Right renal pelvis (tissue), 4 donors: ENCODE data around the gene AGPAT2. TPM values are rescaled to one million over a fixed set of nuclear protein-coding genes. Genes with fewer than 3 reads are reported as not detected.
"Not testable (repeated sequence)": the region's sequence is repeated elsewhere in the genome, so short reads cannot be mapped to it uniquely, and the experiment has no call there.

Experiments used
- DNase-seq, 4 donors: peaks; one replicate each; pipeline ENCODE4 v3.0.0-alpha.2; 2013; ENCODE audit warnings: low read depth in 4 of 4, low spot score in 3 of 4, missing footprints in 1 of 4
- polyA plus RNA-seq, 4 donors: library from polyadenylated mRNA; unstranded; fragments of 120-200 nt; gene quantifications; one replicate each; pipeline ENCODE4 v1.2.1, GENCODE V29; 2013; ENCODE audit not compliant: insufficient read length in 4 of 4

Gene AGPAT2
- polyA plus RNA-seq, 4 donors = 42.2 to 61.6 (median 43.2) TPM

GRCh38 chr9:136720898-136721338 lies 33.7 kb upstream of the AGPAT2 start:
- no peak for DNase-seq

- no peak for DNase-seq
Measured at GRCh38 chr9:136720251-136720897, 33.1 kb upstream of the AGPAT2 start.

- DNase-seq = no peak
Measured at GRCh38 chr9:136719195-136719880, 32.1 kb upstream of the AGPAT2 start.

GRCh38 chr9:136718345-136719194 lies 31.3 kb upstream of the AGPAT2 start:
- DNase-seq = no peak

- DNase-seq = no peak
Measured at GRCh38 chr9:136717399-136717798, 30.1 kb upstream of the AGPAT2 start.

DNA sequence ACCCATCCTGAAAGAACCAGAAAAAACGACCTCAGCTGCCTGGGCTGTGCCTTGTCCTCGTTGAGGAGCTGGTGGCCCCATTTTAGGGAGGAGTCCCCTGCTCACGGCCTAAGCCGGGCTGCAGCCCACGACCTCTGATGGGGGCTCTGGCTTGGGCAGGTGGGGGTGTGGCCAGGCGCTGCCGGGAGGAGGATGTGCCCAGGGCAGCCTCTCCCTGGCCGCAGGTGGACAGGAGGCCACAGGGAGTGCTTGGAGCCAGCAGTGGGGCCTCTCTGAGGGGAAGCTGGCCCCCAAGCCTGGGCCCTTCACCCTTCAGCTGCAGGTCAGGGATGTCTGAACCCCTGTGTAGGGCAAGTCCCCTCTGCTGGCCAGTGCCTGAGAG lies 27.6 kb upstream of the AGPAT2 start:
- DNase-seq = no peak

DNA sequence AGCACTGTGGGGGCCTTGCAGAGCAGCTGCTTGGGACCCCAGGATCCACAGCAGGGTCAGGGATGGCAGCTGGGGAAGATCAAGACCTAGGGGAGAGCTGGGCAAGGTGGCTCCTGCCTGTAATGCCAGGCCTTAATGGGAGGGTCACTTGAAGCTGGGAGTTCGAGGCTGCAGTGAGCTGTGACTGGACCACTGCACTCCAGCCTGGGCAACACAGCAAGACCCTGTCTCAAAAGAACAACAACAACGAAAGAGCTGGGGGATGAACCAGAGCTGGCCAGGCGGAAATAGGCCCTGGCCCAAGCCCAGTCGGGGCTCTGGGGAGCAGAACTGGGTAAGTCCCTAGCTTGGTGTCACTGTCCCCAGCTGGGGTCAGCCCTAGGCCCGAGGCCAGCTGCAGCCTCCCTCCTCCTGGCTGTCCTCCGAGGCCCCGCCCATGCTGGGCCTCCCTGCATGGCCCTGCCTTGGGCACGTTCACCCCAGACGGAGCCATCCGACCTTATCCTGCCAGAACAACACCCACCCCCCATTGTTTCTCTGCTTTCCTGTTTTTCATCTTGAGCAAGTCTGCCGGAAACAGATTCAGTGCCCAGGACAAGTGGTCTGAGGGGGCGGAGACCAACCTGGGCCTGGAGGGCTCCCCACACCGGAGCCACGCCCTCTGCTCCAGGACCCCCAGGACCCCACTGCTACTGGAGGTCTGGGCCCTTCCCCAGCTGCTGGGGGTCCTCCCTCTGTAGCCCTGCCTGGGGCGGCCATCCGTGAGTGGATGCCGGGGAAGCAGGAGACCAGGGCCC lies 27.0 kb upstream of the AGPAT2 start:
- no peak for DNase-seq

DNA sequence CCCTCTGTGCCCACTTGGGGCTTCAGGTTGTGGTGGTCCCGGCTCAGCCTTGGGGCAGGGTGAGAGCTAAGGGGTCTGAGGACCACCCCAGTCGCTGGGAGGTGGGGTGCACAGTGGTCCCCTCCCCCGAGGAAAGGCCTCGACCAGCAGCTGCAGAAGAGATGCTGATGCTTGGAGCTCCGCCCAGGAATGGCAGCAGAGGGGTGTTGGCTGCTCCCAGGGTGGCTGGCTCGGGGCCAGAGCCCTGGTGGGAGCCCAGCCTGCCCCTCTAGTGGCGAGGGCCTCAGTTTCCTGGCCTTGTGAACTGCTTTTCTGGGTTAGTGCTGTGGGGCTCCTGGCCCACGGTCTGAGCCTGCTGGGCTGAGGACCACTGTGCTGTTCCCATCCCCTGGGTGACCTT lies 26.3 kb upstream of the AGPAT2 start:
- no peak for DNase-seq

DNA sequence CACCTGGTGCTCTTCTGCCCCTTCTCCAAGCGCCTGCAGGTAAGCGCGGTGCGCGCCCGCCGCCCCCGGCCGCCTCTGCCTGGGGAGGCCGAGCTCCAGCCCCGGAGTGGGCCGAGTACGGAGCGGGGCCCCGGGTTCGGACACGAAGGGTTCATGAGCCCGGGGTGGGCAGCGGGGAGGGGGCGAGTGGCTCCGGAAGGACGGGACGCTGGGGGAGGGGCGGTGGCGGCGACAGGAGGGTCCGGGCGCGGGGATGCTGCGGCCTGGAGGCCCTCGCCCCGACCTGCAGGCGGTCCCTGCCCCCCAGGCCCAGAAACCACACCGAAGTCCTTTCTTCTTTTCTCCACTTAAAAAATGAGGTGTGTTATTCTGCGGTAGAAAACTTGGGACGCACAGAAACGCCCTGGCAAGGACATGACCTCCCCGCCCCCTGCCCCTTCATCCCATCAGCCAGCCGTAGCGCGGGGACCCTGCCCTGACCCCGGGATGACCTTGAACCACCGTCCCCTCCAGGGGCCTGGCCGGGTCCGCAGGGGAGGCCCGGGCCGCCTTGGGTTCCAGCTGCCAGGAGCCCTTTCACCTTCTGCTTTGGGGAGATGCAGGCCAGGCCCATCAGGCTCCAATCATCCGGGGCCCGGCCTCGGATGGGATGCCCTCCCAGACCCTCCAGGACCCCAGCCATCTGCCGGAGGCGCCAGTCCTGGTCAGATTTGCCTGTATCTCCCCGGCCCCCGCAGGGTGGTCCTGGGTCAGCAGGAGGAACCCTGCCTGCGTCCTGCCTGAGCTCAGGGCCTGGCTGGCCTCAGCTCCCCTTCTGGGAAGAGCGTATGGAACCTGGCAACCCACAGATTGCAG lies 25.7 kb upstream of the AGPAT2 start:
- DNase-seq = no peak

DNA sequence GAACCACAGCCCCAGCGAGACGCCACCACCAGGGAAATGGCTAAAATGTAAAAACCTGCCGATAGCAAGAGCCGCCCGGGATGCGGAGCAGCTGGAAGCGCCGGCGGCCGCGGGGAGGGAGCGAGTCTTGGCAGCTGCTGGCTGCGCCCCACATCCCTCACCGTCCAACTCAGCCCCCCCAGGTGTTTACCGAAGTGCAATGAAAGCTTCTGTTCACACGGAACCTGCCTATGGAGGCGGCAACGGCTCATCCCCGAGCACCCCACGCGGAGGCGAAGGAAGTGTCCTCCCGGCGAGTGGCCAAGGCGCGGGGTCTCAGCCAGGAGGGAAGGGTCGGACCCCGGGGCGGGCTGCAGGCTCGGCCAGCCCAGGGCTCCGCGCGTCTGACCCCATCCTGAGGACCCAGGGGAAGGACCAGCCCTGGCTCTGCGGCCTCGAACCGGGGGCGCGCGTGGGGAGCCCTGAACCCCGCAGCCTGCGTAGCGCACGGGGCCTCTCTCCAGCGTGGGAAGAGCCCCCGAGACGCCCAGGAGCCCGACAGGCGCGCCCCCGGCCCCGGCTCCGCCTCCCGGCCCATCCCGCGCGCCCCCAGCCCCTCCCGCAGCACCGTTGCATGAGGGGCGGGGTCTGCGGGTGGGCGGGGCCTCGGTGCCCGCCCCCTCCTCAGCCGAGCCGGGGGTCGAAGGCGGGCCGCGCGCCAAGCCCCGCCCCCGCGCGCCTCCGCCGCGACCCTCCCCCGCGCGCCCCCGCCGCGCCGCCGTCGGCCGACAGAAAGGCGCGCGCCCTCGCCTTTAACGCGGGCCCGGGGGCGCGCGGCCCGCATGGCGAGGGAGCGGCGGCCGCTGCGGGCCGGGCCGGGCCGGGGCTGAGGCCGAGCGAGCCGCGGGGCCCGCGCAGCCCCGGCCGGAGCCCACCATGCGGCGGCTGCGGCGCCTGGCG lies 24.8 kb upstream of the AGPAT2 start, which contains the start of gene DIPK1B:
TSS of gene DIPK1B (plus strand) at position 822 of the 939 bp plus-strand sequence. CDS start at position 916, 94 bp downstream.
- DNase-seq = no peak

DNA sequence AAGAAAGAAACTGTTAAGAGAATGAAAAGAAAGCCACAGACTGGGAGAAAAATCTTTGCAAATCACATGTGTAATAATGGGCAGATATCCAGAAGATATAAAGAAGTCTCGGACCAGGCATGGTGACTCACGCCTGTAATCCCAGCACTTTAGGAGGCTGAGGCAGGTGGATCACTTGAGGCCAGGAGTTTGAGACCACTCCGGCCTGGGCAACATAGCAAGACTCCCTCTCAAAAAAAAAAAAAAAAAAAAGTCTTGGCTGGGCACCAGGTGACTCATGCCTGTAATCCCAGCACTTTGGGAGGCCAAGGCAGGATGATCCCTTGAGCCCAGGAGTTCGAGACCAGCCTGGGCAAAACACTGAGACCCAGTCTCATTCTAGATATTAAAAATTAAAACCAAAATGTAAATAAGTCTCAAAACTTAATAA lies 24.0 kb upstream of the AGPAT2 start:
- not testable (repeated sequence) for DNase-seq

GRCh38 chr9:136710543-136710942 lies 23.3 kb upstream of the AGPAT2 start:
- DNase-seq = no peak

- DNase-seq = no peak
Measured at GRCh38 chr9:136709454-136710109, 22.3 kb upstream of the AGPAT2 start.

GRCh38 chr9:136707849-136708517 lies 20.7 kb upstream of the AGPAT2 start:
- no peak for DNase-seq

DNA sequence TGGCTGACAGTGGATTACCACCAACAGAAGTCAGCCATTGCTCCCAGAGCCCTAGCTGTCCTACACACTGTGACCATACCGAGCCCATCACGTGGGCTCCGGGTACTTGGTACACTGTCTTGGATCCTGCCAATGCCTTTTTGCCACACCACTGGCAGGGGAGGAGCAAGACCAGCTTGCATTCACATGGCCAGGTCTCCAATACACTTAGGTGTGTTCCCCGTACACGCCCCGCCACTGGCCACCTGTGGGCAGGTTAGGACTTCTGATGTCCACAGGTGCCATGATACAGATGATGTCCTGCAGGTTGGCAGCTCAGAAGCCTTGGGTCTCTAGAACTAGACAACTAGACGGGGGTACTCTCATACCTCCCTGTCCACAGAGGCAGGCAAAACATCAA lies 19.8 kb upstream of the AGPAT2 start:
- DNase-seq = no peak

DNA sequence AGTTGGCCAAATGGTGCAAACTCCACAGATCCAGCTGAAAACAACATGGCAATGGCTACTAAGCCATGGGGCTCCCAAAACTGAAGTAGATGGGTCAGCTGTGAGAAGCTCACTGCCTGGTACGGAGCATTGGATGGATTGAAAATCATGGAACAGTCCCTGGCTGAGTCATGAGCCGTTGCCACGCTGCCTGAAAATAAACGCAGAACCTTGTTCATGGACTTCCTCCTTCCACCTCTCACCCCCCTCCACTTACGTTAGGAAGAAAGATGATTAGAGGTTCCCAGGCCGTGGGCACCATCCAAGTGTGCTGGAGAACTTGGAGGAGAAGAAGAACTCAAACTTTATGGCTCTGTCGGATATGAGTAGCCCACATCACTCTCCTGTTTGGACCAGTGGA lies 18.3 kb upstream of the AGPAT2 start:
- no peak for DNase-seq

DNA sequence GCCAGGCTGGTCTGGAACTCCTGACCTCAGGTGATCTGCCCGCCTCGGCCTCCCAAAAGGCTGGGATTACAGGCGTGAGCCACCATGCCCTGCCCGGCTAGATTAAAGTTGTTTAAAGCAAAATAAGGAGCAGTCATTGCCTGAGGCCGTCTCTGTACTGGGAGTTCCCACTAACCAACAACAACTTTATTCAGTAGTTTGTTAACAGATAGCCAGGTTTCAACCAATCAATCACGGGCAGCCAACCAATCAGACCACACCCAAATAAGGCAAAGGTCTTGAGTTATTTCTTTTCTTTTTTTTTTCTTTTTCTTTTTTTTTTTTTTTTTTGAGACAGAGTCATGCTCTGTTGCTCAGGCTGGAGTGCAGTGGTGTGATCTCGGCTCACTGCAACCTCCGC lies 17.5 kb upstream of the AGPAT2 start:
- DNase-seq = not testable (repeated sequence)
